ENCODE data around the gene SIPA1.

- TF ChIP-seq CTCF (conservative IDR thresholded peaks at IDR 0.05; ENCODE audit: low read length) (no peak), EZH2phosphoT487 (IDR thresholded peaks at IDR 0.05; ENCODE audit: borderline replicate concordance, low read depth, low read length) (no peak)
Measured at GRCh38 chr11:65595131-65595530, 42.8 kb upstream of the SIPA1 start.
